ENCODE data around the gene NFIC.

Gene NFIC

GRCh38 chr19:3458229-3459088, 92.1 kb downstream of the NFIC start:
- no peak for TF ChIP-seq CTCF (IDR thresholded peaks at IDR 0.05; ENCODE audit: insufficient read depth, low read length, poor library complexity, severe bottlenecking)
- Histone ChIP-seq H3K36me3 (ENCODE audit: control insufficient read depth, insufficient read depth, low read length) (peaks cover 12% of the 10 kb centered on the region), H3K27me3 (replicated peaks; ENCODE audit: control insufficient read depth, insufficient read depth, low read length) (no peaks in the 10 kb centered on the region), H3K4me3 (replicated peaks; ENCODE audit: low read depth, low read length) (no peak overlapping the region)
- DNase-seq (ENCODE audit: extremely low read depth, insufficient read length) = no peak

- no peaks in the 10 kb centered on the region for H3K27me3 ChIP-seq (replicated peaks; ENCODE audit: control insufficient read depth, insufficient read depth, low read length)
- no peak for TF ChIP-seq CTCF (IDR thresholded peaks at IDR 0.05; ENCODE audit: insufficient read depth, low read length, poor library complexity, severe bottlenecking)
- H3K4me3 ChIP-seq (replicated peaks; ENCODE audit: low read depth, low read length) = no peak overlapping the region
- H3K36me3 ChIP-seq (ENCODE audit: control insufficient read depth, insufficient read depth, low read length) = peaks cover 8% of the 10 kb centered on the region
- DNase-seq (ENCODE audit: extremely low read depth, insufficient read length) = no peak
Observed at GRCh38 chr19:3459089-3459881, 92.9 kb downstream of the NFIC start.

- Histone ChIP-seq H3K27me3 (replicated peaks; ENCODE audit: control insufficient read depth, insufficient read depth, low read length) (no peaks in the 10 kb centered on the region), H3K36me3 (ENCODE audit: control insufficient read depth, insufficient read depth, low read length) (peaks cover 5% of the 10 kb centered on the region; the same call in 1 of the 2 replicates), H3K4me3 (replicated peaks; ENCODE audit: low read depth, low read length) (no peak overlapping the region)
- TF ChIP-seq CTCF (IDR thresholded peaks at IDR 0.05; ENCODE audit: insufficient read depth, low read length, poor library complexity, severe bottlenecking) = no peak
- no peak for DNase-seq (ENCODE audit: extremely low read depth, insufficient read length)
Observed at GRCh38 chr19:3459965-3460582, 93.7 kb downstream of the NFIC start.

- no peaks in the 10 kb centered on the region for H3K27me3 ChIP-seq (replicated peaks; ENCODE audit: control insufficient read depth, insufficient read depth, low read length)
- H3K4me3 ChIP-seq (replicated peaks; ENCODE audit: low read depth, low read length) = no peak overlapping the region
- DNase-seq (ENCODE audit: extremely low read depth, insufficient read length) = no peak
- peaks cover 2% of the 10 kb centered on the region; the same call in 1 of the 2 replicates for H3K36me3 ChIP-seq (ENCODE audit: control insufficient read depth, insufficient read depth, low read length)
- no peak for TF ChIP-seq CTCF (IDR thresholded peaks at IDR 0.05; ENCODE audit: insufficient read depth, low read length, poor library complexity, severe bottlenecking)
Observed at GRCh38 chr19:3462991-3463713, 96.8 kb downstream of the NFIC start.
